ENCODE measurements around the gene CLMN.

Gene CLMN

DNA sequence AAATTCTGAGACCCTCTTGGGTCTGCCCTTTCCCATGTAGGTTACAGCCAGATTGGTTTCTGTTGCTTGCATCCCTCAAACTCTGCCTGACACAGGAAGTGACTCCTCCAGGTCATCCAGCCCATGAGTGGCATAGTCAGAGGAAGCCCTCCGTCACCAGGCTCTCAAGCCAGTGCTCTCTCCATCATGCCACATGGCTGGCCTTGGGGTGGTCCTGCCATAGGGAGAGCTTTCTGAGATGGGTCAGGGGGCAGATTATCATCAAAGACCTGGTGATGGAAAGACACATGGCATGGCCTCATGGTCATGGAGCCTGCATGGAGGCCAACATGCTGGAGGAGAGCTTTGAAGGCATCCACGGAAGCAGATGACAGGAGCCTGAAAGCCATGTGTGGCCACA is 15.4 kb upstream of the CLMN start:
- DNase-seq (ENCODE audit: low read depth), result no peak
- TF ChIP-seq, protein P1, sequence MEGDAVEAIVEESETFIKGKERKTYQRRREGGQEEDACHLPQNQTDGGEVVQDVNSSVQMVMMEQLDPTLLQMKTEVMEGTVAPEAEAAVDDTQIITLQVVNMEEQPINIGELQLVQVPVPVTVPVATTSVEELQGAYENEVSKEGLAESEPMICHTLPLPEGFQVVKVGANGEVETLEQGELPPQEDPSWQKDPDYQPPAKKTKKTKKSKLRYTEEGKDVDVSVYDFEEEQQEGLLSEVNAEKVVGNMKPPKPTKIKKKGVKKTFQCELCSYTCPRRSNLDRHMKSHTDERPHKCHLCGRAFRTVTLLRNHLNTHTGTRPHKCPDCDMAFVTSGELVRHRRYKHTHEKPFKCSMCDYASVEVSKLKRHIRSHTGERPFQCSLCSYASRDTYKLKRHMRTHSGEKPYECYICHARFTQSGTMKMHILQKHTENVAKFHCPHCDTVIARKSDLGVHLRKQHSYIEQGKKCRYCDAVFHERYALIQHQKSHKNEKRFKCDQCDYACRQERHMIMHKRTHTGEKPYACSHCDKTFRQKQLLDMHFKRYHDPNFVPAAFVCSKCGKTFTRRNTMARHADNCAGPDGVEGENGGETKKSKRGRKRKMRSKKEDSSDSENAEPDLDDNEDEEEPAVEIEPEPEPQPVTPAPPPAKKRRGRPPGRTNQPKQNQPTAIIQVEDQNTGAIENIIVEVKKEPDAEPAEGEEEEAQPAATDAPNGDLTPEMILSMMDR (conservative IDR thresholded peaks at IDR 0.05; ENCODE audit: low read depth, low read length), result no peak
- H3K4me3 ChIP-seq (ENCODE audit: low read length), result no peak overlapping the region

DNA sequence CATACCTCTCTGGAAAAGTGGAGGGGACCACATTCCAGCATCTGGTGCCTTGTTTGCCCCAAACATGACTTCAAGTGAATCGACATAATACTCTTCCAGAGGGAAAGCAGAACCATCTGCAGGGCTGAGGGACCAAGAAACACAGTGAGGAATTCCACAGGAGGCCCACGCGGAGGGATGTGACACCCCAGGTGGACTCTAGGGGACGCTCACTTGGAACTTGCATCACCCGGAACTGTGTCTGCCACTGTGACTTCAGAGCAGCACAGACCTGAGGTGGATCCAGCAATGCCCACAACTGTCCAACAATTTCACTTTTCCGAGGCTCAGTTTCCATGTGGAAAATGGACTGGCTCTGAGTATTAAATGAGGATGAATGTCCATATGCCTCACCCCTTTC is 14.3 kb upstream of the CLMN start:
- TF ChIP-seq, protein P1 (conservative IDR thresholded peaks at IDR 0.05; ENCODE audit: low read depth, low read length), result no peak
- no peak for DNase-seq (ENCODE audit: low read depth)
- no peak overlapping the region for H3K4me3 ChIP-seq (ENCODE audit: low read length)

DNA sequence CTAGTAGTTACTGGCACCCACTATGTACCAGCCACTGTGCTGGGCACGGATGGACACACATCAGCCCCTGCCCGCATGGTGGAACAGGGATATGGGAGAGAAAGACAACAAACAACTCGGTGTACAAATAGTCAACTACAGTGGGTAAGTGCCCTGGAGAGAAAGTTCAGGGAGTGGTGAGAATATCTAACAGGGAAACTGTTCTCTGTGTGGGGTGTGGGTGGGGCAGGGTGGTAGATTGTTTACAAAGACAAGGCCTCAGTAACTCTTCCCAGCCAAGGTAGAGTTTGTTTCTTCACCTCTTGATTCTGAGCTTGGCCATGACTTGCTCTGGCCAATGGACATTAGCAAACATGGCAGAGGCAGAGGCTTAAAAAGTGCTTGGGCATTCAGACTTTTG is 12.9 kb upstream of the CLMN start:
- TF ChIP-seq, protein P1 (conservative IDR thresholded peaks at IDR 0.05; ENCODE audit: low read depth, low read length), result no peak
- DNase-seq (ENCODE audit: low read depth), result no peak
- no peak overlapping the region for H3K4me3 ChIP-seq (ENCODE audit: low read length)

DNA sequence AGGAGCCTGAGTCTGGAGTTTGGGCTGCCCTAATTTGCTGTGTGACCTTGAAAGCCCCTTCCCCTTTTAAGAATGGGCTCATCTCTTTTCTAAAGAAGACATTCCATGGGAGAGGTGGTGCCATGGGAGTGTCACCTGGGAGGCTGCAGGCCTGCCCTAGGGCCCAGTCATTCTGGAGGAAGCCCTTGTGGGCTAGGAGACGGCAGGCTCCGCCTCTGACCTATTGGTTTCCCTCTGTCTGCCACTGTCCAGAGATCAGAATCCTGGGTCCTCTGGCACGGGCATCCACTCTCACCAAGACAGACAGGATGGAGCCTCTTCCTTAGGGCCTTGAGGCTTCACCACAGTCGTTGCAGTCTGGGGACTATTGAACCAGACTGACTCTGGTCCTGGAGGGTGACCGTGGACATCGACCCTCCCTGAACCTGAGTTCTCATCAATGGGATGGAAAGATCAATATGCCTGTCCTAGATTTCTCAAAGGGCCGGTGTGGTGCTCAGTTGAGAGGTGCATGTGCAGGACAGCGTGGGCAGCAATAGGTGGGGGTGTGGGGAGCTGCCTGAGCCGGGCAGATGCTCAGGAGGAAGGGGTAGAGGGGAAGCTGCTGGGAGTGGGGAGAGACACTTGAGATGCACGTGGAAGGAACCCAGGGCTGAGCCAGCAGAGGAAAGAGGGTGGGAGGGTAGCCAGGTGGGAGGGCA is 12.2 kb upstream of the CLMN start:
- H3K4me3 ChIP-seq (ENCODE audit: low read length), result no peak overlapping the region
- TF ChIP-seq, protein P1 (conservative IDR thresholded peaks at IDR 0.05; ENCODE audit: low read depth, low read length), result no peak
- DNase-seq (ENCODE audit: low read depth), result no peak

DNA sequence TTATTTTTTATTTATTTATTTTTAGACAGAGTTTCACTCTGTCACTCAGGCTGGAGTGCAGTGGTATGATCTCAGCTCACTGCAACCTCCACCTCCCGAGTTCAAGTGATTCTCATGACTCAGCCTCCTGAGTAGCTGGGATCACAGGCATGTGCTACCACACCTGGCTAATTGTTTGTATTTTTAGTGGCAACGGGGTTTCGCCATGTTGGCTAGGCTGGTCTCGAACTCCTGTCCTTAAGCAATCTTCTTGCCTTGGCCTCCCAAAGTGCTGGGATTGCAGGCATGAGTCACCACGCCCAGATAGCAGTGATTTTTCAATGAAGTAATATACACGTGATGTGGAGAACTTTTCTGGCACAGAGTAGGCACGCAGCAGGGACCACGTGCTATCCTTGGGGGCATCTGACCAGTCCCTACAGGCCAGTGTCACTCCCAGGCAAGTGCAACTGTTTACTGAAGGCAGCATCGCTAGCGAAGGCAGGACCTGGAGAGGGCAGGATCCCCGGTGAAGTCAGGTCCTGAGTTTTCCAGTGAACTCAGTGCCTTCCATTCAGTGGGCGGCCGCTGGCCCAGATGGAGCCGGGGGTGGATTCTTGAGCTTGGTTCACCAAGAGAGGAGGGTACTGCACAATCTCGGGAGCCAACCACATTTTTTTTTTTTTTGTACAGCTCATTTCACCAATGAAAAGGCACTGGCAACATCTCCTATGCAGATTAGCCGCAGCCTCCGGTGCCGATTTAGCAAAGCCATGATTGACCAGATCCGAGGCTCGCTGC is 11.1 kb upstream of the CLMN start:
- no peak overlapping the region for H3K4me3 ChIP-seq (ENCODE audit: low read length)
- TF ChIP-seq, protein P1 (conservative IDR thresholded peaks at IDR 0.05; ENCODE audit: low read depth, low read length), result no peak
- no peak for DNase-seq (ENCODE audit: low read depth)

DNA sequence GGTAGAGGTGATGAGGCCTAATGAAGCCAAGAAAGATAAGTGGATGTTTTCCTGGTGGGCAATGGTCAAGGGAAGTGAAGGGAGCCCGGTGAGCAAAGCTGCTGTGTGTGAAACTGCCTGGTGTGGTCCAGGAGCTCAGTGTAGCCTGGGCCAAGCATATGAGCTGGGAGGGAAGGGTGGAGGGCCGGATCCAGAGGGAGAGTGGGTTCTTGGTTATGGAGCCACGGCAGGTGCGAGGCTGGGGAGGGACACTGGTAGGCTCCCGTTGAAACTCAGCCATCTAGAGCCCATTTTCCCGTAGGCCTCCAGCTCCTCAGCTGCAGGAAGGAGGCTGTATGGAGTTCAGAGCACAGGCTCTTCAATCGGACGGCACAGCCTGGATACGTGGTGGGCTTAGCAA is 10.2 kb upstream of the CLMN start:
- TF ChIP-seq, protein P1 (conservative IDR thresholded peaks at IDR 0.05; ENCODE audit: low read depth, low read length), result no peak
- DNase-seq (ENCODE audit: low read depth), result no peak
- no peak overlapping the region for H3K4me3 ChIP-seq (ENCODE audit: low read length)
